ENCODE data around the gene RNF220.

The RNF220 gene

DNA sequence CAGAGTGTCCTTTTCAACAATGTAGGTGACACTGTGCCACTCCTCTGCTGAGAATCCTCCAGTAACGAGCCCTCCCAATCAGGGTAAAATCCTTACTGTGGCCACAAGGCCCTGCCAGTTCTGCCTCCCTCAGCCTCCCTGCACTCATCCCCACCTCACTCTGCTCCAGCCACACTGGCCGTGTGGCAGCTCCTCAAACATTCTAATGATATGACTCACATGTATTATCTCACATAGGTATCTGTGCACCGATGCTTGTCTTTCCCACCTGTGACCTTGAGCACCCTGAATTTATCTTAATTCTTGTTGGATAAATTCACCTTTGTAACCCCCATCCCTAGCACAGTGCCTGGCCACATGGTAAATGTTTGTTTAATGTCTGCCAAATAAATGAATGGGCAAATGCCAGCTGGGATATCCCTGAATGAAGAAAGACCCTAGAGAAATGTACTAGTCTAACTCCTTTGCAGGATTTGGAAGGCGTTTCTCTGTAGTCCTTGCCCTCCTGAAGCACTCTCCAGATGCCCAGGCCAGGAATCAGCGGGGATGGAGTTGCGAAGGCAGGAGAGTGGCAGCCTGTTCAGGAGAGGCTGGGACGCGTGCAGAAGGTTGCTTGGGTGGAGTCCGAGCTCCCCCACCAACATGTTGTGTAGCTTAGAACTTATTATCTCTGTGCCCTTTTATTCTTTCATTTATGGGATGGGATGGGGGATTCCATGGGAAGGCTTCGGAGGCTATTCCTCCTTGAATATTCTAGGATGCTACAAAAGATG is 163.3 kb downstream of the RNF220 start:
- no peaks in the 10 kb centered on the region for H3K9me3 ChIP-seq (ENCODE audit: control insufficient read depth, insufficient read depth, low read length)
- H3K27ac ChIP-seq (ENCODE audit: low read length), result no peak overlapping the region
- no peaks in the 10 kb centered on the region for H3K36me3 ChIP-seq (ENCODE audit: control insufficient read depth, insufficient read depth, low read length)
- DNase-seq (ENCODE audit: low read depth, low spot score), result no peak
- H3K4me1 ChIP-seq (ENCODE audit: control insufficient read depth, insufficient read depth, low read length), result no peaks in the 10 kb centered on the region
- whole genome bisulfite sequencing (ENCODE audit: insufficient coverage, insufficient read length), result no CpG with 5 or more reads among the region's 10 CpGs
- H3K4me3 ChIP-seq (ENCODE audit: low read length), result no peak overlapping the region
- H3K27me3 ChIP-seq (ENCODE audit: control insufficient read depth, insufficient read depth, low read length), result no peaks in the 10 kb centered on the region

DNA sequence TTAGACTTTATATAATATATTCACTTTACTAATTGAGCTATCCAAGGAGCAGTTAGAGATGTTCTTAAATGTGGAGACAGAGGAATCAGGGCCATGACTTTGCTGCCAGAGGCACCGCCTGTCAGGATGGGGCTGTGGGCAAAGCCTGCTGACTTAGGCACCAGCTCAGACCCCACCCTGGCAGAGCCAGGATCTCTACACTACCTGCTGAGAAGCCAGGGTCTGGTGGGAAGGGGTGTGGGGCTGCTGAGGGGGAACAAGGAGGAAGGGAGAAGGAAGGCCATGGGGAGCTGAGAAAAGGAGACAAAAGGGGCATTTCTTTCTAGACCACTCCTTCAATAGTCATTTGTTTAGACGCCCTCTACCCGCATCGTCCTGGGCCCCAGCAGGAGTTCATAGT is 164.4 kb downstream of the RNF220 start:
- Histone ChIP-seq H3K9me3 (ENCODE audit: control insufficient read depth, insufficient read depth, low read length) (no peaks in the 10 kb centered on the region), H3K36me3 (ENCODE audit: control insufficient read depth, insufficient read depth, low read length) (no peaks in the 10 kb centered on the region), H3K27me3 (ENCODE audit: control insufficient read depth, insufficient read depth, low read length) (no peaks in the 10 kb centered on the region), H3K27ac (ENCODE audit: low read length) (no peak overlapping the region), H3K4me1 (ENCODE audit: control insufficient read depth, insufficient read depth, low read length) (no peaks in the 10 kb centered on the region), H3K4me3 (ENCODE audit: low read length) (no peak overlapping the region)
- DNase-seq (ENCODE audit: low read depth, low spot score), result no peak
- no CpG with 5 or more reads among the region's 4 CpGs for WGBS (ENCODE audit: insufficient coverage, insufficient read length)

- Histone ChIP-seq H3K4me1 (ENCODE audit: control insufficient read depth, insufficient read depth, low read length) (peaks cover 3% of the 10 kb centered on the region; the same call in 1 of the 2 replicates), H3K9me3 (ENCODE audit: control insufficient read depth, insufficient read depth, low read length) (no peaks in the 10 kb centered on the region), H3K27me3 (ENCODE audit: control insufficient read depth, insufficient read depth, low read length) (no peaks in the 10 kb centered on the region), H3K4me3 (ENCODE audit: low read length) (no peak overlapping the region), H3K36me3 (ENCODE audit: control insufficient read depth, insufficient read depth, low read length) (no peaks in the 10 kb centered on the region), H3K27ac (ENCODE audit: low read length) (no peak overlapping the region)
- 100% methylated on average over 1 of the region's 5 CpGs for WGBS (ENCODE audit: insufficient coverage, insufficient read length)
- DNase-seq (ENCODE audit: low read depth, low spot score), result no peak
Observed at GRCh38 chr1:44571712-44572571, 166.9 kb downstream of the RNF220 start.

- Histone ChIP-seq H3K4me3 (ENCODE audit: low read length) (no peak overlapping the region), H3K9me3 (ENCODE audit: control insufficient read depth, insufficient read depth, low read length) (no peaks in the 10 kb centered on the region), H3K27me3 (ENCODE audit: control insufficient read depth, insufficient read depth, low read length) (no peaks in the 10 kb centered on the region), H3K36me3 (ENCODE audit: control insufficient read depth, insufficient read depth, low read length) (no peaks in the 10 kb centered on the region), H3K4me1 (ENCODE audit: control insufficient read depth, insufficient read depth, low read length) (peaks cover 3% of the 10 kb centered on the region; the same call in 1 of the 2 replicates), H3K27ac (ENCODE audit: low read length) (no peak overlapping the region)
- no CpG with 5 or more reads among the region's 2 CpGs for WGBS (ENCODE audit: insufficient coverage, insufficient read length)
- DNase-seq (ENCODE audit: low read depth, low spot score), result no peak
Observed at GRCh38 chr1:44572572-44572879, 167.5 kb downstream of the RNF220 start.

DNA sequence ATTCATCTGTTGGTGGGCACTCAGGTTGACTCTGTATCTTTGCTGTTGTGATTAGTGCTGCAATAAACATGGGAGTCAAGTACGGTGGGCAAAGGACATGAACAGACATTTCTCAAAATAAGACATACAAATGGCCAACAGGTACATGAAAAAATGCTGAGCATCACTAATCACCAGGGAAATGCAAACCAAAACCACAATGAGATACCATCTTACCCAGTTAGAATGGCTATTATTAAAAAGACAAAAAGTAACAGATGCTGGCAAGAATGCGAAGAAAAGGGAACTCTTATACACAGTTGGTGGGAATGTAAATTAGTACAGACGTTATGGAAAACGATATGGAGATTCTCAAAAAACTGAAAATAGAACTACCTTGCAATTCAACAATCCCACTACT is 170.3 kb downstream of the RNF220 start:
- DNase-seq (ENCODE audit: low read depth, low spot score), result no peak
- Histone ChIP-seq H3K27me3 (ENCODE audit: control insufficient read depth, insufficient read depth, low read length) (no peaks in the 10 kb centered on the region), H3K4me3 (ENCODE audit: low read length) (no peak overlapping the region), H3K4me1 (ENCODE audit: control insufficient read depth, insufficient read depth, low read length) (peaks cover 3% of the 10 kb centered on the region; the same call in 1 of the 2 replicates), H3K27ac (ENCODE audit: low read length) (no peak overlapping the region), H3K36me3 (ENCODE audit: control insufficient read depth, insufficient read depth, low read length) (no peaks in the 10 kb centered on the region), H3K9me3 (ENCODE audit: control insufficient read depth, insufficient read depth, low read length) (no peaks in the 10 kb centered on the region)
- WGBS (ENCODE audit: insufficient coverage, insufficient read length), result no CpG with 5 or more reads among the region's 4 CpGs

DNA sequence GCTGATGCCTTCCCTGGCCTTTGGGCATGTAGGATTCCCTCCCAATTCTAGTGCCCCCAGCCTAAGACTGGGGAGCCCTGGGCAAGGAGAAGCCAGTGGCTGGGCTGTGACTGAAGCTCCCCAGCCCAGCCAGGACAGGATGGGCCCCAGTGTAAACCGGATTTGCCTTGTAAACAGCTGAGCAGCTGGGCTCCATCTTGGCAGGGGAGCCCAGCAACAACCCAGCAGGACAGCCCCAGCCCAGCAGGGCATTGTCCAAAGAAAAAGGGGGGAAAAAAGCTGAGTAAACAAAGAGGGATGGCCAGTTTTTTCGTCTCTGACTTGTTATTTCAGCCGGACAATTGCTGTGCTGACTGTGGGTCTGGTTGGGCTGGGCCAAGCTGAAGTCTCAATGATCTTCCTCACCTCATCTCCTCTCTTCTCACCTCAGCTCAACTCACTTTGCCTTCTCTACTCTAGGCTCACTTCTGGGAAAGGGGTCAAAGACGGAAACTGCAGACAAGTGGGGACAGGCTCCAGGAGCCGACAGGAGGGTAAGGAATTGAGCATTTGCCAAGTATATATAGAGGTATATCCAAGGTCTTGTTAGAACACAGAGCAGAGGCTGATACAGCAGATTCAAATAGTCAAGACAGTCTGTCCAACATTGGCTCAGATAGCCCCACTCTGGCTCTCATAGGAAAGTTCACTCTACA is 171.5 kb downstream of the RNF220 start:
- no CpG with 5 or more reads among the region's 5 CpGs for WGBS (ENCODE audit: insufficient coverage, insufficient read length)
- Histone ChIP-seq H3K4me1 (ENCODE audit: control insufficient read depth, insufficient read depth, low read length) (peaks cover 3% of the 10 kb centered on the region), H3K27ac (ENCODE audit: low read length) (no peak overlapping the region), H3K27me3 (ENCODE audit: control insufficient read depth, insufficient read depth, low read length) (no peaks in the 10 kb centered on the region), H3K4me3 (ENCODE audit: low read length) (no peak overlapping the region), H3K36me3 (ENCODE audit: control insufficient read depth, insufficient read depth, low read length) (no peaks in the 10 kb centered on the region), H3K9me3 (ENCODE audit: control insufficient read depth, insufficient read depth, low read length) (no peaks in the 10 kb centered on the region)
- no peak for DNase-seq (ENCODE audit: low read depth, low spot score)

GRCh38 chr1:44581205-44581604 is 176.2 kb downstream of the RNF220 start:
- no peak overlapping the region for H3K4me3 ChIP-seq (ENCODE audit: low read length)
- no peaks in the 10 kb centered on the region for H3K9me3 ChIP-seq (ENCODE audit: control insufficient read depth, insufficient read depth, low read length)
- no peaks in the 10 kb centered on the region for H3K27me3 ChIP-seq (ENCODE audit: control insufficient read depth, insufficient read depth, low read length)
- peaks cover 4% of the 10 kb centered on the region for H3K4me1 ChIP-seq (ENCODE audit: control insufficient read depth, insufficient read depth, low read length)
- WGBS (ENCODE audit: insufficient coverage, insufficient read length), result no CpG with 5 or more reads among the region's 6 CpGs
- no peak for DNase-seq (ENCODE audit: low read depth, low spot score)
- H3K27ac ChIP-seq (ENCODE audit: low read length), result no peak overlapping the region
- H3K36me3 ChIP-seq (ENCODE audit: control insufficient read depth, insufficient read depth, low read length), result no peaks in the 10 kb centered on the region

DNA sequence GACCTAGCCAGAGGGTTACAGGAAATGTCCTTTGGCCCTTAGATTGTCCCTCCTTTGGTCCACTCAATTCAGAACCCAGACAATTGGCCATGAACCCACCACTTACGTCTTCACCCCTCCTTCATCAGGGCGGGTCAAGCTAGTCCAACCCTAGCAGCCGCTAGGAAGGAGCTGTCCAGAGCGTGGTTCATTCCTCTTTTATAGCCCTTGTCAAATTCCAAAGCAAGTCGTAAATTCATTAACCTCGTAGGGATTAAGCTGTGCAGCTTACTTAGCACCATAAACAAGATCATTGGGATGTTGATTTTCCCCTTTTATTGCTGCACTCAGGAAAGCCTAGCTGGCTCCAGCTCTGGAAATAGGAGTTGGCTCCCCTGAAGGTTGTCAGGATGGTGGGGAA is 179.1 kb downstream of the RNF220 start:
- Histone ChIP-seq H3K27ac (ENCODE audit: low read length) (no peak overlapping the region), H3K9me3 (ENCODE audit: control insufficient read depth, insufficient read depth, low read length) (no peaks in the 10 kb centered on the region), H3K4me3 (ENCODE audit: low read length) (no peak overlapping the region), H3K4me1 (ENCODE audit: control insufficient read depth, insufficient read depth, low read length) (peaks cover 4% of the 10 kb centered on the region), H3K36me3 (ENCODE audit: control insufficient read depth, insufficient read depth, low read length) (no peaks in the 10 kb centered on the region), H3K27me3 (ENCODE audit: control insufficient read depth, insufficient read depth, low read length) (no peaks in the 10 kb centered on the region)
- WGBS (ENCODE audit: insufficient coverage, insufficient read length), result no CpG with 5 or more reads among the region's 6 CpGs
- DNase-seq (ENCODE audit: low read depth, low spot score), result no peak

DNA sequence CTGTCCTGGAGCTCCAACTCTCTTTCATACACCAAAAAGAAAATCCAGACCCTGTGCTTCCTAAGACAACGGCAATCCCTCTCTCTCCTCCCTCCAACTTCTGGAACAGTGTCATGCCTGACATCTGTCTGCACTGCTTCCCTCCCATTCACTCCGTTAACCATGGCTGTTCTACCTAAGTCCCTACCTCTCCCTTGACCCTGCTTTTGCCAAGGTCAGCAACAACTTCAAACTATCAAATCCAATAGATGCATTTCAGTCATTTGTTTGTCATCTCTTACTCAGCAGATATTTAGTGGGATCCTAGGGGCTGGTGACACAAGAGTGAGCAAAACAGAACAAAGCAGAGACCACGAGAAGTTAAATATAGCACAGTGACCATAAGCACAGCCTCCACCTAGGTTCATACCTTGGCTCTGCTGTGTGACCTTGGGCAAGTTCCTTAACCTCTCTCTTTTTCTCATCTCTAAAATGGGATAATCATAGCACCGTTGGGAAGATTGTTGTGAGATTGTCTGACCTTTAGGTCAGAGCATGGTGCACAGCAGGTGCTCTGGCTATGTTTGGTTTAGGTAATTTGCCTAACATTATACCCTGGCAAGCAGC is 180.4 kb downstream of the RNF220 start:
- H3K4me3 ChIP-seq (ENCODE audit: low read length), result no peak overlapping the region
- no CpG with 5 or more reads among the region's 4 CpGs for WGBS (ENCODE audit: insufficient coverage, insufficient read length)
- no peaks in the 10 kb centered on the region for H3K27me3 ChIP-seq (ENCODE audit: control insufficient read depth, insufficient read depth, low read length)
- no peak overlapping the region for H3K27ac ChIP-seq (ENCODE audit: low read length)
- H3K36me3 ChIP-seq (ENCODE audit: control insufficient read depth, insufficient read depth, low read length), result no peaks in the 10 kb centered on the region
- no peaks in the 10 kb centered on the region for H3K9me3 ChIP-seq (ENCODE audit: control insufficient read depth, insufficient read depth, low read length)
- DNase-seq (ENCODE audit: low read depth, low spot score), result no peak
- H3K4me1 ChIP-seq (ENCODE audit: control insufficient read depth, insufficient read depth, low read length), result peaks cover 4% of the 10 kb centered on the region

DNA sequence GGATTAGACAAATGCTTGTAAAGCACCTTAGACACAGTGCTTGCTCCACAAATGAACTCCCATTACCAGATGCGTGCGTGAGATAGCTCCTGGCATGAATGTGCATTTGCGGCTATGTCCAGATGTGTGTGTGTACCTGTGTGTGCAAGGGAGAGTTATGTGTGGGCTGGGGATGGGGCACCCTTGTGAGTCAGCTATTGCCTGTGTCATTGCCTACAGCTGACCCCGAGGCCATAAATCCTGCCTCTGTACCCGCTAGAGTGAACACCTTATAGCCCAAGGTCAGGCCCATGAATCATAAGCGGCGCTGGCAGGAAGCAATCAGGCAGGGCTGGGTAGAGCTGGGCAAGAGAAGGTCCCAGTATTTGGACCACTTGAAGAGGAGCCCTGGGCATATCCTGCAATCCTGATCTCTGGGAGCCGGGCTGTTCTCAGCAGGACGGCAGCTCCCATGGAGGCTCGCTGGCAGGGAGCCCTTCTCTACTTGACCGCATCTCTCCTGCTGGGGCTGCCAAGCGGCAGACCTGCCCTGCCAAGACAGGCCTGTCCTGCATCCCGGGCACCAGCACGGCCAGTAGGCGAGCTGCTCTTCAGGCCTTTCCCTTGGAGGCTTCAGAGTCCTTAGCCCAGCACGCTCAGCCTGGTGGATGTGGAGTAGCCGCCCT is 182.9 kb downstream of the RNF220 start:
- no peak for DNase-seq (ENCODE audit: low read depth, low spot score)
- Histone ChIP-seq H3K27ac (ENCODE audit: low read length) (no peak overlapping the region), H3K4me3 (ENCODE audit: low read length) (no peak overlapping the region), H3K27me3 (ENCODE audit: control insufficient read depth, insufficient read depth, low read length) (no peaks in the 10 kb centered on the region), H3K4me1 (ENCODE audit: control insufficient read depth, insufficient read depth, low read length) (peaks cover 7% of the 10 kb centered on the region; the same call in 1 of the 2 replicates), H3K36me3 (ENCODE audit: control insufficient read depth, insufficient read depth, low read length) (no peaks in the 10 kb centered on the region), H3K9me3 (ENCODE audit: control insufficient read depth, insufficient read depth, low read length) (no peaks in the 10 kb centered on the region)
- WGBS (ENCODE audit: insufficient coverage, insufficient read length), result no CpG with 5 or more reads among the region's 17 CpGs
